ENCODE results near the gene SND1.

Gene SND1

DNA sequence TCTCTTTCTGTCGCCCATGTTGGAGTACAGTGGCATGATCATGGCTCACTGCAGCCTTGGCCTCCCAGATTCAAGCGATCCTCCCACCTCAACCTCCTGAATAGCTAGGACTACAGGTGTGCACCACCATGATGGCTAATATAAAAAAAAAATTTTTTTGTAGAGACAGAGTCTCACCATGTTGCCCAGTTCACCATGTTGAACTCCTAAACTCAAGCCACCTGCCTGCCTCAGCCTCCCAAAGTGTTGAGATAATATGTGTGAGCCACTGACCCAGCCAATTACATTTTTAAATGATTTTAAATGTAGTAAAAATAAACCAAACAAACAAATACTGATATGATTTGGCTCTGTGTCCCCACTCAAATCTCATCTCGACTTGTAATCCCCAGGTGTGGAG is 487.4 kb downstream of the SND1 start:
- no peak for DNase-seq (ENCODE audit: low read depth)

GRCh38 chr7:128141683-128142195 is 489.7 kb downstream of the SND1 start:
- no peak for DNase-seq (ENCODE audit: low read depth)

Data from stimulated activated CD8-positive, alpha-beta memory T cell treated with anti-CD3 and anti-CD28 coated beads, Interleukin-12 subunit alpha, Interleukin-12 subunit beta, amount 100 ng/mL, for 1 hour (primary cell).